CD4-positive, alpha-beta T cell treated with Interleukin-6 at 100 ng/mL for 8 hours (primary cell): ENCODE results near the gene ADAM21.
"Not testable (repeated sequence)": the region's sequence is repeated elsewhere in the genome, so short reads cannot be mapped to it uniquely, and the experiment has no call there.

ENCODE experiments used
- DNase-seq: peaks from one replicate; pipeline ENCODE4 v3.0.0-alpha.2; 2020; ENCODE audit warnings: mixed read lengths, low spot score

ADAM21 gene

DNA sequence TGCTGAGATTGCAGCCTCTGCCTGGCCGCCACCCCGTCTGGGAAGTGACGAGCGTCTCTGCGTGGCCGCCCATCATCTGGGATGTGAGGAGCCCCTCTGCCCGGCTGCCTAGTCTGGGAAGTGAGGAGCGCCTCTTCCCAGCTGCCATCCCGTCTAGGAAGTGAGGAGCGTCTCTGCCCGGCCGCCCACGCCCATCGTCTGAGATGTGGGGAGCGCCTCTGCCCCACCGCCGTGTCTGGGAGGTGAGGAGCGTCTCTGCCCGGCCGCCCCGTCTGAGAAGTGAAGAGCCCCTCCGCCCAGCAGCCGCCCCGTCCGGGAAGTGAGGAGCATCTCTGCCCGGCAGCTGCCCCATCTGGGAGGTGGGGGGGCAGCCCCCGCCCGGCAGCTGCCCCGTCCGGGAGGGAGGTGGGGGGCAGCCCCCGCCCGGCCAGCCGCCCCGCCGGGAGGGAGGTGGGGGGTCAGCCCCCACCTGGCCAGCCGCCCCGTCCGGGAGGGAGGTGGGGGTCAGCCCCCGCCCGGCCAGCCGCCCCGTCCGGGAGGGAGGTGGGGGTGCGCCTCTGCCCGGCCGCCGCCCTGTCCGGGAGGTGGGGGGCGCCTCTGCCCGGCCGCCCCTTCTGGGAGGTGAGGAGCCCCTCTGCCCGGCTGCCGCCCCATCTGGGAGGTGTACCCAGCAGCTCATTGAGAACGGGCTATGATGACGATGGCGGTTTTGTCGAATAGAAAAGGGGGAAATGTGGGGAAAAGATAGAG lies 25.6 kb downstream of the ADAM21 start:
- not testable (repeated sequence) for DNase-seq

DNA sequence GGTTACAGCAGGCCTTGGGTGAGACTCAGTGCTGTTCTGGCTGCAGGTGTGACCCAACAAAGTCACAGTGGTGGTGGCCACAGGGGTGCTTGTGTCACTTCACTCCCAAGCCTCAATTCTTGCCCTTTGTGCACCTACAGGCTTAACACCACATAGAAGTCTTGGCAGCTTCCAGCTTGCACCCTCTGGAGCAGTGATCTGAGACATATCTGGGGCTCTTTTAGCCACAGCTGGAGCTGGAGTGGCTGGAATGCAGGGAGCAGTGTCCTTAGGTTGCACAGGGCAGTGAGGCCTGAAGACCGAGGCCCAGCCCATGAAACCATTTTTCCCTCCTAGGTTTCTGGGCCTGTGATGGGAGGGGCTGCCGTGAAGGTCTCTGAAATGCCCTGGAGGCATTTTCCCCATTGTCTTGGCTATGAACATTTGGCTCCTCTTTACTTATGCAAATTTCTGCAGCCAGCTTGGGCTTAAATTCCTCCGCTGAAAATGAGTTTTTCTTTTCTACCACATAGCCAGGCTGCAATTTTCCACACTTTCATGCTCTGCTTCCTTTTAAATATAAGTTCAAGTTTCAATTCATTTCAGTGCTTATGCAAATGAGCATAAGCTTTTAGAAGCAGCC lies 37.7 kb downstream of the ADAM21 start:
- no peak for DNase-seq

DNA sequence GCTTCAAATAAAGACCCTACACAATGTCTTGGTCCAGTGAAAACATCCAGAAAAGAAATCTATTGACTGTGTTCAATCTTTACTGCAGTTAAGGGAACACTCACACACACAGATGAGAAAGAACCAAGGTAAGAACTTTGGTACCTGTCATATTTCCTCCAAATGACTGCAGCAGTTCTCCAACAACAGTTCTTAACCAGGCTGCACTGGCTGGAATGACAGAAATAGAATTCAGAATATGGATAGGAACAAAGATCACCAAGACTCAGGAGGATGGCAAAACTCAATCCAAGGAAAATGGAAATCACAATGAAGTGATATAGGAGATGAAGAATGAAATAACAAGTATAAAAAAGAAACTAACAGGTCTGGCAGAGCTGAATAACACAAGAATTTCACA lies 46.2 kb downstream of the ADAM21 start:
- no peak for DNase-seq
